HCT116 (cell line): ENCODE results near the gene KASH5. TPM values are rescaled to one million over a fixed set of nuclear protein-coding genes. Genes with fewer than 3 reads are reported as not detected.
A peak's percentile ranks its signal among the peaks of the same experiment; 100 is the strongest.

Source experiments
- ATAC-seq: fragments of 200-7000 bp; cut with Tn5 transposase; 2 replicates; pipeline ENCODE4 v1.9.1; 2020; ENCODE audit warnings: mild to moderate bottlenecking, moderate library complexity
- BruUV-seq: library from RNA; stranded (reverse); fragments of 400-500 nt; replicated peaks from 2 replicates; lab custom pipeline; 2021; lab: Mats Ljungman, UMichigan
- CTCF ChIA-PET: fragments of 300-600 bp; sonication (Branson Sonifier 250); formaldehyde crosslinking; loops from one replicate; lab custom pipeline; 2021; ENCODE audit warnings: antibody characterized with exemption; lab: Charles Lee
- POLR2A ChIA-PET: fragments of 300-600, 350-600 bp; sonication (Branson Sonifier 250); formaldehyde crosslinking; loops from one replicate; lab custom pipeline; 2021; ENCODE audit warnings: antibody characterized with exemption; lab: Charles Lee
- RAD21 ChIA-PET, 2 experiments: fragments of 300-600 bp; sonication (Branson Sonifier 250); formaldehyde crosslinking; loops; one replicate each; lab custom pipeline; 2023; ENCODE audit warnings: low total read pairs in 2 of 2; ENCODE audit not compliant: uncharacterized antibody in 2 of 2, unreplicated experiment in 2 of 2, low non-redundant PET in 1 of 2; lab: Charles Lee
- DNase-seq: peaks from one replicate; pipeline ENCODE4 v3.0.0-alpha.2; 2010; ENCODE audit warnings: low read depth, low spot score
- H2AFZ ChIP-seq: fragments of 200-600 bp; shearing (Covaris generic), sonication (generic); 2 replicates; pipeline ENCODE4 v1.6.1; 2017; ENCODE audit warnings: low read depth, mixed run types, mixed read lengths, antibody characterized with exemption, low read length; ENCODE audit not compliant: poor library complexity, severe bottlenecking
- H3K27ac ChIP-seq: 2 replicates; pipeline ENCODE4 v1.5.1; 2012; ENCODE audit warnings: low read depth, low read length
- H3K27me3 ChIP-seq: fragments of 200-600 bp; sonication (generic); 2 replicates; pipeline ENCODE4 v1.6.1; 2016; ENCODE audit warnings: mixed run types, low read length, mixed read lengths; ENCODE audit not compliant: insufficient read depth
- H3K36me3 ChIP-seq, 2 experiments: fragments of 200-500 bp in 1 of 2; fragments of 200-600 bp in 1 of 2; sonication (Bioruptor generic) in 1 of 2; sonication (generic) in 1 of 2; 2 replicates each; pipeline versions ENCODE4 v1.5.1 to v1.6.1; 2014 to 2016; ENCODE audit warnings: low read length in 2 of 2, inconsistent platforms in 1 of 2, mixed read lengths in 1 of 2, mixed run types in 1 of 2; ENCODE audit not compliant: insufficient read depth in 2 of 2, control insufficient read depth in 1 of 2
- H3K4me1 ChIP-seq, 2 experiments: fragments of 200-600 bp in 1 of 2; sonication (generic) in 1 of 2; 2 replicates each; pipeline versions ENCODE4 v1.5.1 to v1.6.1; 2012 to 2017; ENCODE audit warnings: low read length in 2 of 2, inconsistent platforms in 1 of 2, mild to moderate bottlenecking in 1 of 2, mixed read lengths in 1 of 2, mixed run types in 1 of 2, moderate library complexity in 1 of 2; ENCODE audit not compliant: insufficient read depth in 2 of 2, control insufficient read depth in 1 of 2
- H3K4me2 ChIP-seq: fragments of 200-600 bp; sonication (generic); 2 replicates; pipeline ENCODE4 v1.6.1; 2017; ENCODE audit warnings: mixed run types, low read length, mixed read lengths
- H3K4me3 ChIP-seq, 2 experiments: fragments of 200-600 bp in 1 of 2; sonication (generic) in 1 of 2; replicated peaks in 1 of 2; 2 replicates each; pipeline ENCODE4 v1.5.1; 2011 to 2016; ENCODE audit warnings: low read length in 2 of 2, control low read depth in 1 of 2, low read depth in 1 of 2, mild to moderate bottlenecking in 1 of 2, mixed read lengths in 1 of 2, mixed run types in 1 of 2
- H3K79me2 ChIP-seq: fragments of 200-600 bp; sonication (generic); 2 replicates; pipeline ENCODE4 v1.6.1; 2017; ENCODE audit warnings: mild to moderate bottlenecking, mixed run types, low read length, moderate library complexity, mixed read lengths; ENCODE audit not compliant: insufficient read depth
- H3K9ac ChIP-seq: fragments of 200-600 bp; sonication (generic); 2 replicates; pipeline ENCODE4 v1.6.1; 2016; ENCODE audit warnings: low read length, mixed read lengths
- H3K9me2 ChIP-seq: fragments of 200-600 bp; sonication (generic), shearing (Covaris generic); 2 replicates; pipeline ENCODE4 v1.6.1; 2017; ENCODE audit warnings: mixed run types, mild to moderate bottlenecking, moderate library complexity; ENCODE audit not compliant: insufficient read depth
- H3K9me3 ChIP-seq, 2 experiments: fragments of 200-500 bp in 1 of 2; fragments of 200-600 bp in 1 of 2; sonication (Bioruptor generic) in 1 of 2; sonication (generic) in 1 of 2; 2 replicates each; pipeline ENCODE4 v1.6.1; 2014 to 2017; ENCODE audit warnings: low read length in 2 of 2, mixed read lengths in 2 of 2, inconsistent platforms in 1 of 2, low read depth in 1 of 2, mild to moderate bottlenecking in 1 of 2, mixed run types in 1 of 2, moderate library complexity in 1 of 2; ENCODE audit not compliant: control insufficient read depth in 1 of 2, insufficient read depth in 1 of 2
- H4K20me1 ChIP-seq: fragments of 200-600 bp; sonication (generic), shearing (Covaris generic); 2 replicates; pipeline ENCODE4 v1.6.1; 2017; ENCODE audit warnings: mixed run types, mild to moderate bottlenecking, moderate library complexity; ENCODE audit not compliant: insufficient read depth
- EGR1 ChIP-seq: IDR thresholded peaks from 2 replicates; pipeline ENCODE4 v1.6.1; 2012; ENCODE audit warnings: low read depth
- EZH2 ChIP-seq: fragments of 200-600 bp; sonication (generic); IDR thresholded peaks from 2 replicates; pipeline ENCODE4 v1.6.1; 2017; ENCODE audit warnings: antibody characterized with exemption, mixed run types
- EZH2phosphoT487 ChIP-seq: fragments of 200-600 bp; IDR thresholded peaks from 2 replicates; pipeline ENCODE4 v1.6.1; 2018; ENCODE audit warnings: antibody characterized with exemption, borderline replicate concordance
- FOSL1 ChIP-seq: IDR thresholded peaks from 2 replicates; pipeline ENCODE4 v1.6.1; 2012; ENCODE audit warnings: low read depth
- JUND ChIP-seq: IDR thresholded peaks from 2 replicates; pipeline ENCODE4 v1.6.1; 2012
- MAX ChIP-seq: IDR thresholded peaks from 2 replicates; pipeline ENCODE4 v1.6.1; 2012
- SIN3A ChIP-seq: IDR thresholded peaks from 2 replicates; pipeline ENCODE4 v1.6.1; 2012; ENCODE audit warnings: low read depth
- TCF7L2 ChIP-seq: IDR thresholded peaks from 2 replicates; pipeline ENCODE4 v1.7.0; 2011; ENCODE audit warnings: borderline replicate concordance, inconsistent platforms; ENCODE audit not compliant: insufficient read depth, insufficient read length; ENCODE audit errors: extremely low read depth
- YY1 ChIP-seq: IDR thresholded peaks from 2 replicates; pipeline ENCODE4 v1.6.1; 2011; ENCODE audit warnings: low read length, low read depth, moderate library complexity, mild to moderate bottlenecking; ENCODE audit not compliant: insufficient replicate concordance; ENCODE audit errors: extremely low read depth
- ZBTB33 ChIP-seq: IDR thresholded peaks from 2 replicates; pipeline ENCODE4 v1.6.1; 2011; ENCODE audit warnings: mild to moderate bottlenecking, low read length, moderate library complexity; ENCODE audit not compliant: insufficient replicate concordance; ENCODE audit errors: extremely low read depth
- ZFX ChIP-seq: fragments of 450-650 bp; IDR thresholded peaks from 2 replicates; pipeline ENCODE4 v1.6.1; 2017
- ZNF274 ChIP-seq: fragments of 200-500 bp; sonication (Bioruptor generic); IDR thresholded peaks from 2 replicates; pipeline ENCODE4 v1.6.1; 2014; ENCODE audit warnings: mild to moderate bottlenecking, low read depth, low read length, inconsistent platforms
- intact Hi-C: fragments of 100-400 bp; cut with micrococcal nuclease; formaldehyde crosslinking; loops from 2 replicates; pipeline ENCODE4 v1.10.0; 2022
- total RNA-seq: library from RNA; stranded (reverse); gene quantifications from one replicate; pipeline ENCODE4 v1.2.1, GENCODE V29; 2021; ENCODE audit not compliant: unreplicated experiment

The KASH5 gene
- total RNA-seq, 1 experiment from 2014 or later = not detected

GRCh38 chr19:49407482-49408015 is 19.5 kb downstream of the KASH5 start:
- no TSS peak for BruUV-seq
- Histone ChIP-seq H3K4me1 (peaks cover 12 to 28% of the 10 kb centered on the region in 2 experiments; a peak in 3 of 4 replicates), H3K36me3 (no peaks in the 10 kb centered on the region), H2AFZ (no peak overlapping the region), H3K9me2 (no peaks in the 10 kb centered on the region), H3K9ac (no peak overlapping the region), H3K27me3 (no peaks in the 10 kb centered on the region), H3K4me3 (no peak overlapping the region), H3K27ac (no peak overlapping the region), H3K9me3 (no peaks in the 10 kb centered on the region), H3K4me2 (no peak overlapping the region), H3K79me2 (no peaks in the 10 kb centered on the region), H4K20me1 (no peaks in the 10 kb centered on the region)
- intact Hi-C loops = no loop called here
- DNase-seq (no peak), ATAC-seq (no peak)
- ChIA-PET POLR2A (no interaction called here), RAD21 (no interaction called here), CTCF (no interaction called here)
- TF ChIP-seq TCF7L2 (no peak), EZH2 (no peak), ZNF274 (no peak), MAX (no peak), SIN3A (no peak), EZH2phosphoT487 (no peak)

DNA sequence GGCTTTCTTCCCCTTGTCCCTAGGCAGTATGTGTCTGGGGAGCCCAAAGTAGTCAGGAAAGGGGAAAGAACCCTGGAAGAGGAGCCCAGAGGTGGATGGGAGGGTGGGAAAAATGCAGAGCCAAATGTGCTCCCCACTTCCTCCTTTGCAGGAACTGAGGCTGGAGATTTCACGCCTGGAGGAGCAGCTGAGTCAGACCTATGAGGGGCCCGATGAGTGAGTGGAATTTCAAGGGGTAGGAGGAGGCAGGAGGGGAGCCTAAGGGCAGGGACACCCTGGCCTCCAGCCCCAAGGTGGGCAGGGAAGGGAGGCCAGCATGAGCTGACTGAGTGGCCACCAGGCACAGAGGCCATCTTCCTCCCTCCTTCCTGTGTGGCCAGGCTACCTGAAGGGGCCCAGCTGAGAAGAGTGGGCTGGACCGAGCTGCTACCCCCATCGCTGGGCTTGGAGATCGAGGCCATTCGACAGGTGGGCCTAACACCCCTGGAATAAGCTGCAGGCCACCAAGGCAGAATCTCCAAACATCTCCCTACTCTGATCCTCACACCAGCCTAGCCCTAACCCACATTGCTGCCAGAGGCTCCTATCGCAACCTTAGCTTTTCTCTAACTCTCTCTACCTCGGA is 20.9 kb downstream of the KASH5 start:
- CTCF ChIA-PET = interaction anchor here (2.0 kb wide), 1 partner anchor 18 kb away, joined by 5 read pairs; no protein-coding TSS in a partner anchor
- H2AFZ ChIP-seq = no peak overlapping the region
- H3K9ac ChIP-seq = no peak overlapping the region
- TF ChIP-seq JUND (no peak), ZBTB33 (no peak), FOSL1 (no peak), ZNF274 (no peak), EZH2phosphoT487 (no peak), EZH2 (no peak), SIN3A (no peak), EGR1 (no peak), ZFX (no peak), YY1 (no peak), TCF7L2 (no peak)

More for the DNA sequence above, 20.9 kb downstream of the KASH5 start:
- H4K20me1 ChIP-seq = no peaks in the 10 kb centered on the region
- no peaks in the 10 kb centered on the region for H3K9me2 ChIP-seq
- POLR2A ChIA-PET = interaction anchor here (1.0 to 1.1 kb wide), 2 partner anchors 17 to 44 kb away, joined by 3 to 5 read pairs; partner anchors contain the start of gene ALDH16A1
- DNase-seq (no peak), ATAC-seq (no peak)
- intact Hi-C loops = no loop called here
- no peaks in the 10 kb centered on the region for H3K79me2 ChIP-seq
- no peaks in the 10 kb centered on the region for H3K36me3 ChIP-seq
- H3K27me3 ChIP-seq = no peaks in the 10 kb centered on the region
- RAD21 ChIA-PET = interaction anchor here in 1 of 2 experiments (0.7 kb wide), 1 partner anchor 137 kb away, joined by 3 read pairs; no protein-coding TSS in a partner anchor
- peaks cover 7 to 20% of the 10 kb centered on the region in 2 experiments; a peak in 3 of 4 replicates for H3K4me1 ChIP-seq
- no peak overlapping the region for H3K27ac ChIP-seq
- BruUV-seq = no TSS peak
- no peaks in the 10 kb centered on the region for H3K9me3 ChIP-seq
- no peak overlapping the region for H3K4me3 ChIP-seq
- 0 out of 2 replicates have a peak overlapping the region, but pooled peaks have one; percentile 19 for H3K4me2 ChIP-seq
